ENCODE data around the gene PPFIBP2. TPM values are rescaled to one million over a fixed set of nuclear protein-coding genes. Genes with fewer than 3 reads are reported as not detected.

PPFIBP2 gene
- total and polyA plus RNA-seq, 2 of the 13 experiments (the other 11 are each of a cell fraction or from before 2014, with no cell fraction given): 15.0 to 52.5 TPM

- Histone ChIP-seq H3K36me3 (replicated peaks in 1 of 2; ENCODE audit: control insufficient read depth in 1 of 2, insufficient read depth in 2 of 2, low read length in 2 of 2) (no peaks in the 10 kb centered on the region; a peak in 1 of 5 replicates), H3K9me3 (ENCODE audit: low read length) (no peaks in the 10 kb centered on the region), H3K27me3 (ENCODE audit: control insufficient read depth in 1 of 2, insufficient read depth in 2 of 2, low read length in 2 of 2) (no peaks in the 10 kb centered on the region), H3K27ac (ENCODE audit: extremely low read length, insufficient read depth, low read length) (no peak overlapping the region), H3K4me2 (ENCODE audit: low read depth, low read length) (no peak overlapping the region), H3K9ac (ENCODE audit: insufficient read depth, low read depth, low read length) (no peak overlapping the region), H3K79me2 (ENCODE audit: insufficient read depth, low read length) (no peaks in the 10 kb centered on the region), H3K4me1 (ENCODE audit: insufficient read depth, low read length) (0 out of 2 replicates have a peak, but pooled peaks cover 8% of the 10 kb centered on the region), H3K4me3 (replicated peaks in 1 of 3; ENCODE audit: insufficient read depth in 1 of 3, low read depth in 2 of 3, low read length in 3 of 3) (no peak overlapping the region), H4K20me1 (ENCODE audit: insufficient read depth, low read length) (no peaks in the 10 kb centered on the region), H2AFZ (ENCODE audit: low read length) (no peak overlapping the region)
- no TSS peak for BruUV-seq (replicated peaks)
- in situ Hi-C loops (cut with HindIII; ENCODE audit: extremely low pct_ligation_motif_present, low pct_unique_long_range_greater_than_20kb): no loop called here
- 78% methylated on average over 6 of the region's 6 CpGs for WGBS (ENCODE audit: low lambda C conversion rate)
- FAIRE-seq (no peak), ATAC-seq (no peak), DNase-seq (ENCODE audit: low spot score) (no peak)
- intact Hi-C loops (cut with micrococcal nuclease; ENCODE audit: unreplicated experiment): loop anchor here (1.0 to 2.0 kb wide), 4 partner anchors 93 to 312 kb away; partner anchors contain the start of gene PPFIBP2
- CTCF ChIA-PET (ENCODE audit: low intra/inter-chr PET ratio, low total read pairs): interaction anchor here (1.3 to 2.6 kb wide), 3 partner anchors 93 to 312 kb away, joined by 3 to 27 read pairs (median 7); no protein-coding TSS in a partner anchor
- POLR2A ChIA-PET: interaction anchor here (1.9 kb wide), 1 partner anchor 93 kb away, joined by 10 read pairs; no protein-coding TSS in a partner anchor
- no peak for TF ChIP-seq ZNF570 (CRISPR knock-in tag; IDR thresholded peaks at IDR 0.05; ENCODE audit: borderline replicate concordance)
Observed at GRCh38 chr11:7664867-7665266, 151.1 kb downstream of the PPFIBP2 start.

GRCh38 chr11:7665473-7666291 lies 151.9 kb downstream of the PPFIBP2 start:
- ChIA-PET POLR2A (interaction anchor here (1.9 kb wide), 1 partner anchor 94 kb away, joined by 10 read pairs; no protein-coding TSS in a partner anchor), CTCF (ENCODE audit: low intra/inter-chr PET ratio, low total read pairs) (interaction anchor here (1.0 to 2.6 kb wide), 5 partner anchors 8 to 312 kb away, joined by 3 to 27 read pairs (median 7); no protein-coding TSS in a partner anchor)
- ATAC-seq (peak; percentile 98), DNase-seq (ENCODE audit: low spot score) (peak; percentile 65), FAIRE-seq (peak; percentile 58)
- H3K9ac ChIP-seq (ENCODE audit: insufficient read depth, low read depth, low read length): no peak overlapping the region
- H3K36me3 ChIP-seq (replicated peaks in 1 of 2; ENCODE audit: control insufficient read depth in 1 of 2, insufficient read depth in 2 of 2, low read length in 2 of 2): no peaks in the 10 kb centered on the region; a peak in 1 of 5 replicates
- no peak overlapping the region for H3K4me2 ChIP-seq (ENCODE audit: low read depth, low read length)
- no peak overlapping the region for H3K27ac ChIP-seq (ENCODE audit: extremely low read length, insufficient read depth, low read length)
- no peaks in the 10 kb centered on the region for H4K20me1 ChIP-seq (ENCODE audit: insufficient read depth, low read length)
- 23% methylated on average over 16 of the region's 20 CpGs for WGBS (ENCODE audit: low lambda C conversion rate)
- H3K27me3 ChIP-seq (ENCODE audit: control insufficient read depth in 1 of 2, insufficient read depth in 2 of 2, low read length in 2 of 2): no peaks in the 10 kb centered on the region
- H3K4me1 ChIP-seq (ENCODE audit: insufficient read depth, low read length): 0 out of 2 replicates have a peak, but pooled peaks cover 8% of the 10 kb centered on the region
- intact Hi-C loops (cut with micrococcal nuclease; ENCODE audit: unreplicated experiment): loop anchor here (1.0 to 2.0 kb wide), 4 partner anchors 93 to 313 kb away; partner anchors contain the start of gene PPFIBP2
- no peaks in the 10 kb centered on the region for H3K79me2 ChIP-seq (ENCODE audit: insufficient read depth, low read length)
- no peaks in the 10 kb centered on the region for H3K9me3 ChIP-seq (ENCODE audit: low read length)
- no peak overlapping the region for H2AFZ ChIP-seq (ENCODE audit: low read length)
- no peak overlapping the region for H3K4me3 ChIP-seq (replicated peaks in 1 of 3; ENCODE audit: insufficient read depth in 1 of 3, low read depth in 2 of 3, low read length in 3 of 3)
- in situ Hi-C loops (cut with HindIII; ENCODE audit: extremely low pct_ligation_motif_present, low pct_unique_long_range_greater_than_20kb): no loop called here
- no TSS peak for BruUV-seq (replicated peaks)
- TF ChIP-seq ZNF567 (CRISPR knock-in tag; IDR thresholded peaks at IDR 0.05; ENCODE audit: borderline replicate concordance): no peak
- TF ChIP-seq TIGD3 (CRISPR knock-in tag; IDR thresholded peaks at IDR 0.05; ENCODE audit: borderline replicate concordance): no peak
- no peak for TF ChIP-seq HHEX (CRISPR knock-in tag; IDR thresholded peaks at IDR 0.05)
- TF ChIP-seq ZNF34 (CRISPR knock-in tag; IDR thresholded peaks at IDR 0.05; ENCODE audit: borderline replicate concordance): no peak
- TF ChIP-seq ZNF710 (CRISPR knock-in tag; IDR thresholded peaks at IDR 0.05; ENCODE audit: borderline replicate concordance): no peak
- TF ChIP-seq EED (CRISPR knock-in tag; IDR thresholded peaks at IDR 0.05): no peak
- TF ChIP-seq ZBTB25 (CRISPR knock-in tag; IDR thresholded peaks at IDR 0.05): no peak
